A673 (cell line): ENCODE measurements around the gene MLC1. TPM values are rescaled to one million over a fixed set of nuclear protein-coding genes. Genes with fewer than 3 reads are reported as not detected.

Experiments used
- BruUV-seq: library from RNA; stranded (reverse); fragments of 400-500 nt; replicated peaks from 2 replicates; lab custom pipeline; 2021; lab: Mats Ljungman, UMichigan
- CTCF ChIA-PET: fragments of 300-600 bp; sonication (Branson Sonifier 250); formaldehyde crosslinking; loops from one replicate; lab custom pipeline; 2022; ENCODE audit warnings: antibody characterized with exemption; lab: Charles Lee
- POLR2A ChIA-PET: fragments of 300-600 bp; sonication (Branson Sonifier 250); formaldehyde crosslinking; loops from one replicate; lab custom pipeline; 2022; ENCODE audit warnings: antibody characterized with exemption; ENCODE audit not compliant: low non-redundant PET; lab: Charles Lee
- DNase-seq: peaks from one replicate; pipeline ENCODE4 v3.0.0-alpha.2; 2015; ENCODE audit warnings: low spot score
- H3K27ac ChIP-seq: fragments of 200-600 bp; sonication (generic); 2 replicates; pipeline ENCODE4 v1.5.1; 2016; ENCODE audit warnings: mixed run types, low read depth, mild to moderate bottlenecking, mixed read lengths, antibody characterized with exemption, low read length; ENCODE audit not compliant: poor library complexity, severe bottlenecking
- H3K27me3 ChIP-seq: fragments of 200-600 bp; sonication (generic); replicated peaks from 2 replicates; pipeline ENCODE4 v1.6.1; 2017; ENCODE audit warnings: mixed run types, low read depth, mild to moderate bottlenecking, mixed read lengths, antibody characterized with exemption, low read length; ENCODE audit not compliant: insufficient read depth, poor library complexity
- H3K36me3 ChIP-seq: fragments of 200-600 bp; sonication (generic); 2 replicates; pipeline ENCODE4 v1.6.1; 2016; ENCODE audit warnings: mixed run types, mild to moderate bottlenecking, mixed read lengths, antibody characterized with exemption, low read length; ENCODE audit not compliant: insufficient read depth, poor library complexity, severe bottlenecking
- H3K4me1 ChIP-seq: fragments of 200-600 bp; sonication (generic); 2 replicates; pipeline ENCODE4 v1.6.1; 2017; ENCODE audit warnings: mixed run types, mild to moderate bottlenecking, mixed read lengths, antibody characterized with exemption, low read length; ENCODE audit not compliant: insufficient read depth, poor library complexity, severe bottlenecking
- H3K4me3 ChIP-seq: fragments of 200-600 bp; sonication (generic); 2 replicates; pipeline ENCODE4 v1.5.1; 2016; ENCODE audit warnings: low read depth, mixed run types, mild to moderate bottlenecking, mixed read lengths, low read length; ENCODE audit not compliant: poor library complexity, severe bottlenecking
- H3K9me3 ChIP-seq: fragments of 200-600 bp; sonication (generic); 2 replicates; pipeline ENCODE4 v1.6.1; 2016; ENCODE audit warnings: mixed run types, low read depth, mild to moderate bottlenecking, mixed read lengths, antibody characterized with exemption, low read length; ENCODE audit not compliant: poor library complexity, severe bottlenecking
- EZH2 ChIP-seq: fragments of 200-600 bp; sonication (generic); IDR thresholded peaks from 2 replicates; pipeline ENCODE4 v1.6.1; 2017; ENCODE audit warnings: borderline replicate concordance, low read depth, mild to moderate bottlenecking, mixed read lengths, antibody characterized with exemption, low read length; ENCODE audit not compliant: poor library complexity, severe bottlenecking
- intact Hi-C: fragments of 100-400 bp; cut with micrococcal nuclease; formaldehyde crosslinking; loops from one replicate; pipeline ENCODE4 v1.10.0; 2022; ENCODE audit not compliant: unreplicated experiment
- total RNA-seq: library from RNA; stranded (reverse); gene quantifications from 2 replicates; pipeline ENCODE4 v1.2.3, GENCODE V29; 2021
- TF ChIP-seq, protein P1 (sequence below): fragments of 300-800, 200-600 bp; sonication (generic); conservative IDR thresholded peaks from 2 replicates; pipeline ENCODE4 v1.5.1; 2017; ENCODE audit warnings: low read depth, mild to moderate bottlenecking, antibody characterized with exemption, low read length, moderate library complexity, mixed read lengths

MLC1 gene
- total RNA-seq, 1 experiment from 2014 or later = 0.75 TPM

GRCh38 chr22:50032941-50033601, 52.2 kb downstream of the MLC1 start:
- H3K4me3 ChIP-seq = no peak overlapping the region
- intact Hi-C loops = loop anchor here (5.0 kb wide), 1 partner anchor 41 kb away; no protein-coding TSS in a partner anchor
- CTCF ChIA-PET = no interaction called here

GRCh38 chr22:50032109-50032871, 52.9 kb downstream of the MLC1 start:
- CTCF ChIA-PET = interaction anchor here (2.3 kb wide), 1 partner anchor 102 kb away, joined by 31 read pairs; no protein-coding TSS in a partner anchor
- POLR2A ChIA-PET = no interaction called here
- intact Hi-C loops = loop anchor here (5.0 kb wide), 1 partner anchor 40 kb away; no protein-coding TSS in a partner anchor
- Histone ChIP-seq H3K27me3 (no peaks in the 10 kb centered on the region), H3K4me1 (peaks cover 4% of the 10 kb centered on the region), H3K27ac (no peak overlapping the region), H3K36me3 (no peaks in the 10 kb centered on the region), H3K9me3 (no peaks in the 10 kb centered on the region), H3K4me3 (no peak overlapping the region)
- no peak for TF ChIP-seq EZH2
- TF ChIP-seq, protein P1, sequence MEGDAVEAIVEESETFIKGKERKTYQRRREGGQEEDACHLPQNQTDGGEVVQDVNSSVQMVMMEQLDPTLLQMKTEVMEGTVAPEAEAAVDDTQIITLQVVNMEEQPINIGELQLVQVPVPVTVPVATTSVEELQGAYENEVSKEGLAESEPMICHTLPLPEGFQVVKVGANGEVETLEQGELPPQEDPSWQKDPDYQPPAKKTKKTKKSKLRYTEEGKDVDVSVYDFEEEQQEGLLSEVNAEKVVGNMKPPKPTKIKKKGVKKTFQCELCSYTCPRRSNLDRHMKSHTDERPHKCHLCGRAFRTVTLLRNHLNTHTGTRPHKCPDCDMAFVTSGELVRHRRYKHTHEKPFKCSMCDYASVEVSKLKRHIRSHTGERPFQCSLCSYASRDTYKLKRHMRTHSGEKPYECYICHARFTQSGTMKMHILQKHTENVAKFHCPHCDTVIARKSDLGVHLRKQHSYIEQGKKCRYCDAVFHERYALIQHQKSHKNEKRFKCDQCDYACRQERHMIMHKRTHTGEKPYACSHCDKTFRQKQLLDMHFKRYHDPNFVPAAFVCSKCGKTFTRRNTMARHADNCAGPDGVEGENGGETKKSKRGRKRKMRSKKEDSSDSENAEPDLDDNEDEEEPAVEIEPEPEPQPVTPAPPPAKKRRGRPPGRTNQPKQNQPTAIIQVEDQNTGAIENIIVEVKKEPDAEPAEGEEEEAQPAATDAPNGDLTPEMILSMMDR = no peak
- BruUV-seq = no TSS peak
- DNase-seq = no peak

More at GRCh38 chr22:50032941-50033601, 52.2 kb downstream of the MLC1 start:
- no peak for DNase-seq
- no peaks in the 10 kb centered on the region for H3K9me3 ChIP-seq
- TF ChIP-seq, protein P1 = no peak
- no peak for TF ChIP-seq EZH2
- H3K36me3 ChIP-seq = no peaks in the 10 kb centered on the region
- BruUV-seq = no TSS peak
- no peaks in the 10 kb centered on the region for H3K27me3 ChIP-seq
- peaks cover 4% of the 10 kb centered on the region for H3K4me1 ChIP-seq
- POLR2A ChIA-PET = no interaction called here
- H3K27ac ChIP-seq = no peak overlapping the region

GRCh38 chr22:50031189-50032091, 53.8 kb downstream of the MLC1 start:
- CTCF ChIA-PET = interaction anchor here (0.7 to 2.3 kb wide), 2 partner anchors 14 to 101 kb away, joined by 10 to 31 read pairs; no protein-coding TSS in a partner anchor
- POLR2A ChIA-PET = no interaction called here
- no peak overlapping the region for H3K4me3 ChIP-seq
- H3K9me3 ChIP-seq = no peaks in the 10 kb centered on the region
- H3K4me1 ChIP-seq = peaks cover 4% of the 10 kb centered on the region
- H3K27ac ChIP-seq = no peak overlapping the region
- no peak for DNase-seq
- no TSS peak for BruUV-seq
- TF ChIP-seq, protein P1 = no peak
- TF ChIP-seq EZH2 = no peak
- no peaks in the 10 kb centered on the region for H3K36me3 ChIP-seq
- intact Hi-C loops = loop anchor here (5.0 kb wide), 1 partner anchor 39 kb away; no protein-coding TSS in a partner anchor
- H3K27me3 ChIP-seq = no peaks in the 10 kb centered on the region
